ENCODE data around the gene SOD2. TPM values are rescaled to one million over a fixed set of nuclear protein-coding genes. Genes with fewer than 3 reads are reported as not detected.

The SOD2 gene
- total RNA-seq, 1 experiment from 2014 or later = 180 TPM

- POLR2A ChIA-PET = no interaction called here
- no peaks in the 10 kb centered on the region for H3K9me3 ChIP-seq (ENCODE audit: control insufficient read depth, insufficient read depth, low read depth, low read length)
- no peaks in the 10 kb centered on the region for H3K36me3 ChIP-seq (ENCODE audit: control insufficient read depth, insufficient read depth, low read length)
- H3K4me1 ChIP-seq (ENCODE audit: control insufficient read depth, insufficient read depth, low read length) = 0 out of 2 replicates have a peak, but pooled peaks cover 3% of the 10 kb centered on the region
- no peak overlapping the region for H3K4me3 ChIP-seq (ENCODE audit: low read depth in 2 of 2, low read length in 2 of 2)
- no TSS peak for BruUV-seq (replicated peaks)
- H3K27ac ChIP-seq (ENCODE audit: low read length) = no peak overlapping the region
- intact Hi-C loops (cut with micrococcal nuclease; ENCODE audit: unreplicated experiment) = no loop called here
- CTCF ChIA-PET = no interaction called here
- in situ Hi-C loops (cut with HindIII; ENCODE audit: low pct_unique_long_range_greater_than_20kb, low sequenced_read_pairs) = no loop called here
- DNase-seq (ENCODE audit: low read depth, low spot score) (no peak), ATAC-seq (no peak)
- TF ChIP-seq POLR2AphosphoS5 (IDR thresholded peaks at IDR 0.05; ENCODE audit: low read depth, low read length) = no peak
- TF ChIP-seq TCF7L2 (IDR thresholded peaks at IDR 0.05; ENCODE audit: low read depth, low read length) = no peak
- no peak for TF ChIP-seq CTCF (IDR thresholded peaks at IDR 0.05)
- no peak for TF ChIP-seq REST (IDR thresholded peaks at IDR 0.05; ENCODE audit: insufficient read depth in 1 of 2, low read depth in 2 of 2, low read length in 1 of 2)
- TF ChIP-seq SIN3A (IDR thresholded peaks at IDR 0.05; ENCODE audit: borderline replicate concordance, insufficient read depth, low read depth, low read length) = no peak
- H3K27me3 ChIP-seq (ENCODE audit: control insufficient read depth, insufficient read depth, low read length) = no peaks in the 10 kb centered on the region
These were observed 22.6 kb upstream of the SOD2 start for GRCh38 chr6:159715605-159716004.

- Histone ChIP-seq H3K9me3 (ENCODE audit: control insufficient read depth, insufficient read depth, low read depth, low read length) (no peaks in the 10 kb centered on the region), H3K4me3 (ENCODE audit: low read depth in 2 of 2, low read length in 2 of 2) (no peak overlapping the region), H3K4me1 (ENCODE audit: control insufficient read depth, insufficient read depth, low read length) (0 out of 2 replicates have a peak, but pooled peaks cover 3% of the 10 kb centered on the region), H3K27me3 (ENCODE audit: control insufficient read depth, insufficient read depth, low read length) (no peaks in the 10 kb centered on the region), H3K36me3 (ENCODE audit: control insufficient read depth, insufficient read depth, low read length) (no peaks in the 10 kb centered on the region), H3K27ac (ENCODE audit: low read length) (no peak overlapping the region)
- ATAC-seq (no peak), DNase-seq (ENCODE audit: low read depth, low spot score) (no peak)
- POLR2A ChIA-PET = no interaction called here
- BruUV-seq (replicated peaks) = no TSS peak
- CTCF ChIA-PET = no interaction called here
- intact Hi-C loops (cut with micrococcal nuclease; ENCODE audit: unreplicated experiment) (no loop called here), in situ Hi-C loops (cut with HindIII; ENCODE audit: low pct_unique_long_range_greater_than_20kb, low sequenced_read_pairs) (no loop called here)
- TF ChIP-seq POLR2AphosphoS5 (IDR thresholded peaks at IDR 0.05; ENCODE audit: low read depth, low read length) (no peak), TCF7L2 (IDR thresholded peaks at IDR 0.05; ENCODE audit: low read depth, low read length) (no peak), SIN3A (IDR thresholded peaks at IDR 0.05; ENCODE audit: borderline replicate concordance, insufficient read depth, low read depth, low read length) (no peak), CTCF (IDR thresholded peaks at IDR 0.05) (no peak), REST (IDR thresholded peaks at IDR 0.05; ENCODE audit: insufficient read depth in 1 of 2, low read depth in 2 of 2, low read length in 1 of 2) (no peak)
These were observed 22.1 kb upstream of the SOD2 start for GRCh38 chr6:159715166-159715565.
